ENCODE results near the gene ID3. TPM values are rescaled to one million over a fixed set of nuclear protein-coding genes. Genes with fewer than 3 reads are reported as not detected.
"Not testable (repeated sequence)": the region's sequence is repeated elsewhere in the genome, so short reads cannot be mapped to it uniquely, and the experiment has no call there.

ID3 gene
- total RNA-seq, 1 donor from 2014 or later, result 47.4 TPM

DNA sequence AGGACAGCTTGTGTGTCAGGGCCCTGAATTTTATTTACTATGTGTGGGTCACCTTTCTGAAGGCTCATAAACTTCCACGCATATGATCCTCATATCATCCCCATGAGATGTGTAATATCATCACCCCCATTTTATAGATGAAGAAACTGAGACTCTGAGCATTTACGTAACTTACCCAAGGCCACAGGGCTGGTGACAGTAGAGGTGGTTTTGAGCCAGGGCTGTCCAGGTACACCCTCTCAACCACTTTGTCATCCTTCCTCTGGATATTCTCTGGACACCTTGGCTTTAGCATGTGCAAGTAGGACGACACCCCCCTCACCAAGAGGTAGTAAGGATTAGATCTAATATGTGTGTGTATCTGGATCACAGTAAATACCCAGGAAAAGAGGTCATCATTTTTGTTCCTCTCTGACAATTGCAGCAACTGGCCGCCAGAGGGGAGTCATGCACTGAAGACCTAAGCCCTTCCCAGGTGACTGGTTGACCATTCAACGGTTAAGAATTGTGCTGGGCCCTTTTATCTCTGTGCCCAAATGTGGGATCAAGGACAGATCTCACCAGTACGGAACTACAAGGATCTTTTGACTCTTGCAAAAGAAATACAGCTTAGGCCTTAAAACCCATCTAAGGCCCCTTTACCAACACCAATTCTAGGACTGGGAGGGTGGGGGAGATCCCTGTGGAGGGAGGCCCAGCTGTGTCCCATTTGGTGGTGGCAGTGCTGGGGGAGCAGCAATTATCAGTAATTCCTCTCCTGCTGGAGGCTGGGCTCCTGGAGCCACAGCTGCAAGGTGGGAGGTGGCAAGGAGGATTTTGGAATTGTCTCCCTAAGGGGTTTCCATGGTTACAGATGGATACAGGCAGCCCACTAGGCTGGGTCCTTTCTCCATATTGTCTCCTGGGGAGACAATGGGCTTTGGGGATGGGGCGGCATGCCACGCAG lies 14.6 kb downstream of the ID3 start:
- Histone ChIP-seq H3K27me3 (ENCODE audit: control insufficient read depth, insufficient read depth, low read length) (no peaks in the 10 kb centered on the region), H3K4me3 (ENCODE audit: low read depth, low read length) (no peak overlapping the region), H3K36me3 (ENCODE audit: control insufficient read depth, insufficient read depth, low read length) (no peaks in the 10 kb centered on the region)
- DNase-seq (ENCODE audit: low read depth) (peak; percentile 77), FAIRE-seq (no peak)
- TF ChIP-seq, protein P1, sequence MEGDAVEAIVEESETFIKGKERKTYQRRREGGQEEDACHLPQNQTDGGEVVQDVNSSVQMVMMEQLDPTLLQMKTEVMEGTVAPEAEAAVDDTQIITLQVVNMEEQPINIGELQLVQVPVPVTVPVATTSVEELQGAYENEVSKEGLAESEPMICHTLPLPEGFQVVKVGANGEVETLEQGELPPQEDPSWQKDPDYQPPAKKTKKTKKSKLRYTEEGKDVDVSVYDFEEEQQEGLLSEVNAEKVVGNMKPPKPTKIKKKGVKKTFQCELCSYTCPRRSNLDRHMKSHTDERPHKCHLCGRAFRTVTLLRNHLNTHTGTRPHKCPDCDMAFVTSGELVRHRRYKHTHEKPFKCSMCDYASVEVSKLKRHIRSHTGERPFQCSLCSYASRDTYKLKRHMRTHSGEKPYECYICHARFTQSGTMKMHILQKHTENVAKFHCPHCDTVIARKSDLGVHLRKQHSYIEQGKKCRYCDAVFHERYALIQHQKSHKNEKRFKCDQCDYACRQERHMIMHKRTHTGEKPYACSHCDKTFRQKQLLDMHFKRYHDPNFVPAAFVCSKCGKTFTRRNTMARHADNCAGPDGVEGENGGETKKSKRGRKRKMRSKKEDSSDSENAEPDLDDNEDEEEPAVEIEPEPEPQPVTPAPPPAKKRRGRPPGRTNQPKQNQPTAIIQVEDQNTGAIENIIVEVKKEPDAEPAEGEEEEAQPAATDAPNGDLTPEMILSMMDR (IDR thresholded peaks at IDR 0.05; ENCODE audit: insufficient read depth, low read length, severe bottlenecking), result peak; percentile 83

DNA sequence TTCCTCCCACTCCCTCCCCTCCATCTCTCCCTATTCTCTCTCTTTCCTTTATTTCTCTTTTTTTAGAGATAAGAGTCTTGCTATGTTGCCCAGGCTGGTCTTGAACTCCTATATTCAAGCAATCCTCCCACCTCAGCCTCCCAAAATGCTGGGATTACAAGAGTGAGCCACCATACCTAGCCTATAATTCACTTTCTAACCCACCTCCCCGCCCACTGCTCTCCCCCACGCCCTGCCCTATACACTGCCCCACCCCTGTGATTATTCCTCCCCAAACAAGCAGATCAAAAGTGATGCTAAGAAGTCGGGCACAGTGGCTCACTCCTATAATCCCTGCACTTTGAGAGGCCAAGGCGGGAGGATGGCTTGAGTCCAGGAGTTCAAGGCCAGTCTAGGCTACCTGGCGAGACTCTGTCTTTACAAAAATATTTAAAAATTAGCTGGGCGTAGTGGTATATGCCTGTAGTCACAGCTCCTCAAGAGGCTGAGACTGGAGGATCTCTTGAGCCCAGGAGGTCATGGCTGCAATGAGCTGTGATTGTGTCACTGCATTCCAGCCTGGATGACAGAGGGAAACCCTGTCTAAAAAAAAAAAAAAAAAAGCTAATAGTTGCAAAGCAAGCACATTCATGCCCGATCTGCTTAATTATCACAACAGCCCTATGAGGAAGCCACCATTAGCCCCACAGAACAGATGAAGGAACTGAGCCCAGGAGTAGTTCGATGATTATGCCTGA lies 15.4 kb downstream of the ID3 start:
- peak; percentile 75 for DNase-seq (ENCODE audit: low read depth)
- H3K36me3 ChIP-seq (ENCODE audit: control insufficient read depth, insufficient read depth, low read length), result no peaks in the 10 kb centered on the region
- H3K27me3 ChIP-seq (ENCODE audit: control insufficient read depth, insufficient read depth, low read length), result no peaks in the 10 kb centered on the region
- TF ChIP-seq, protein P1 (IDR thresholded peaks at IDR 0.05; ENCODE audit: insufficient read depth, low read length, severe bottlenecking), result no peak
- FAIRE-seq, result no peak
- H3K4me3 ChIP-seq (ENCODE audit: low read depth, low read length), result no peak overlapping the region

DNA sequence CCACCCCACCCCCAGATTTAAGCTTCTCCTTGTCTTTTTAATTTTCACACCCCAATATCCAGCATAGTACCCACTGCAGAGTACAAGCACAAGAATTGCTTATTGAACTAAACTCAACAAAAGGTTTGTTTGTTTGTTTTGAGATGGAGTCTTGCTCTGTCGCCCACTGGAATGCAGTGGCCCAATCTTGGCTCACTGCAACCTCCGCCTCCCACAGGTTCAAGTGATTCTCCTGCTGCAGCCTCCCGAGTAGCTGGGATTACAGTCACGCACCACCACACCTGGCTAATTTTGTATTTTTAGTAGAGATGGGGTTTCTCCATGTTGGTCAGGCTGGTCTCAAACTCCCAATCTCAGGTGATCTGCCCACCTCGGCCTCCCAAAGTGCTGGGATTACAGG lies 16.4 kb downstream of the ID3 start:
- not testable (repeated sequence) for FAIRE-seq; H3K4me3 ChIP-seq (ENCODE audit: low read depth, low read length); H3K27me3 ChIP-seq (ENCODE audit: control insufficient read depth, insufficient read depth, low read length); H3K36me3 ChIP-seq (ENCODE audit: control insufficient read depth, insufficient read depth, low read length); DNase-seq (ENCODE audit: low read depth)

DNA sequence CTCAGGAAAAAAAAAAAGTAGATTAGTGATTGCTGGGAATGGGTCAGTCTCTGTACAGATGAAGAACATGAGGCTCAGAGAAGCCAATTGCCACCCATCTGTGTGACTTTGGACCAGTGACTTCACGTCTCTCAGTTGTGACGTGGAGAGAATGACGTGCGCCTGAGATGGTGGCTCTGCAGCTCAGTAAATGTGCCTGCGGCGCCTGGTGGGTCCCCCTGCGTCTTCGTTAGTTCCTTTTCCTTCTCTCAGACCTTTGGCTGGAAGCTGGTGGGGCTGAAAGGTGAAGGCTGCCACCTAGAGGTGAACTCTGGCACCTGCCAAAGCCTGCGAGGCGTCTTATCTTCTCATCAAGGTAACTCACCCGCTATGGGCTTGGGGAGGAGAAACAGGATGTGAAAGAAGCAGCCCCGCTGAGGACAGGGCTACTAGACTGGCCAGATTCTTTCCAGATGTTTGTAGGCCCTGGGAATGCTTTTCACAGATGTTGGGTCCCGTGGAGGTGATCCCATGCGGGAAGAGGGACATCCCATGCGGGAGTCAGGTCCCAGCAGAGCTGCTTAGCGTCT lies 19.5 kb downstream of the ID3 start:
- H3K27me3 ChIP-seq (ENCODE audit: control insufficient read depth, insufficient read depth, low read length), result no peaks in the 10 kb centered on the region
- peak; percentile 83 for DNase-seq (ENCODE audit: low read depth)
- no peak overlapping the region for H3K4me3 ChIP-seq (ENCODE audit: low read depth, low read length)
- no peaks in the 10 kb centered on the region for H3K36me3 ChIP-seq (ENCODE audit: control insufficient read depth, insufficient read depth, low read length)
- FAIRE-seq, result no peak
- TF ChIP-seq, protein P1 (IDR thresholded peaks at IDR 0.05; ENCODE audit: insufficient read depth, low read length, severe bottlenecking), result peak; percentile 95

DNA sequence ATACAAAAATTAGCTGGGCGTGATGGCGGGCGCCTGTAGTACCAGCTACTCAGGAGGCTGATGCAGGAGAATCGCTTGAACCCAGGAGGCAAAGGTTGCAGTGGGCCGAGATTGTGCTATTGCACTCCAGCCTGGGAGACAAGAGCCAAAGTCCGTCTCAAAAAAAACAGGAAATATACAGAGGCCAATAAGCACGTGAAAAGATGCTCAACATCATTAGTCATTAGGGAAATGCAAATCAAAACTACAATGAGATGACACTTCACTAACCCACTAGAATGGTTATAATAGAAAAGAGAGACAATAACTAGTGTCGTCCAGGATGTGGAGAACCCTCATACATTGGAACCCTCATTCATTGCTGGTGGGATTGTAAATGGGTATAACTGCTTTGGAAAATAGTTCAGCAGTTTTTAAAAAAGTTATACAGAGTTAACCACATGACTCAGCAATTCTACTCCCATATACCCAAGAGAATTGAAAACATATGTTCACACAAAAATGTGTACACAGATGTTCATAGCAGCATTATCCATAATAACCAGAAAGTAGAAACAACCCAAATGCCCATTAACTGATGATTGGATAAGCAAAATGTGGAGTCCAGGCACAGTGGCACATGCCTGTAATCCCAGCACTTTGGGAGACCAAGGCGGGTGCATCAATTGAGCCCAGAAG lies 21.9 kb downstream of the ID3 start:
- FAIRE-seq, result no peak
- no peak for DNase-seq (ENCODE audit: low read depth)
- TF ChIP-seq, protein P1 (IDR thresholded peaks at IDR 0.05; ENCODE audit: insufficient read depth, low read length, severe bottlenecking), result no peak
- no peak overlapping the region for H3K4me3 ChIP-seq (ENCODE audit: low read depth, low read length)
- no peaks in the 10 kb centered on the region for H3K27me3 ChIP-seq (ENCODE audit: control insufficient read depth, insufficient read depth, low read length)
- no peaks in the 10 kb centered on the region for H3K36me3 ChIP-seq (ENCODE audit: control insufficient read depth, insufficient read depth, low read length)
